Heart left ventricle (tissue), 16 donors: ENCODE data around the gene WDR90. TPM values are rescaled to one million over a fixed set of nuclear protein-coding genes. Genes with fewer than 3 reads are reported as not detected.

Experiments
- ATAC-seq, 4 donors: fragments of 200-7000 bp; cut with Tn5 transposase; one replicate each; pipeline ENCODE4 v1.9.1; 2020 to 2022; ENCODE audit warnings: moderate library complexity in 4 of 4, mild to moderate bottlenecking in 3 of 4, moderate number of reproducible peaks in 1 of 4
- DNase-seq, 5 donors: peaks; one replicate each; pipeline ENCODE4 v3.0.0-alpha.2; 2020
- H3K27ac ChIP-seq, 12 donors: fragments of 200-600 bp; sonication (generic) in 4 of 12; one replicate each; pipeline versions ENCODE4 v1.5.0 to v1.8.0; 2016 to 2022; ENCODE audit warnings: mild to moderate bottlenecking in 2 of 12
- H3K27me3 ChIP-seq, 9 donors: fragments of 200-600 bp; sonication (generic) in 2 of 9; one replicate each; pipeline versions ENCODE4 v1.5.1 to v1.8.0; 2016 to 2022; ENCODE audit warnings: mild to moderate bottlenecking in 3 of 9
- H3K36me3 ChIP-seq, 9 donors: fragments of 200-600 bp; sonication (generic) in 2 of 9; one replicate each; pipeline versions ENCODE4 v1.5.0 to v1.8.0; 2018 to 2022; ENCODE audit warnings: mild to moderate bottlenecking in 2 of 9
- H3K4me1 ChIP-seq, 12 donors: fragments of 200-600 bp; sonication (generic) in 4 of 12; one replicate each; pipeline versions ENCODE4 v1.5.0 to v1.8.0; 2016 to 2022; ENCODE audit warnings: mild to moderate bottlenecking in 3 of 12
- H3K4me3 ChIP-seq, 12 donors: fragments of 200-600 bp; sonication (generic) in 4 of 12; one replicate each; pipeline versions ENCODE4 v1.5.0 to v1.8.0; 2017 to 2022; ENCODE audit warnings: mild to moderate bottlenecking in 9 of 12, moderate library complexity in 4 of 12
- H3K9me3 ChIP-seq, 12 donors: fragments of 200-600 bp; sonication (generic) in 4 of 12; one replicate each; pipeline versions ENCODE4 v1.5.0 to v1.8.0; 2016 to 2022; ENCODE audit warnings: mild to moderate bottlenecking in 1 of 12
- CTCF ChIP-seq, 12 donors: fragments of 200-600 bp; sonication (generic) in 4 of 12; IDR thresholded peaks; one replicate each; pipeline versions ENCODE4 v1.5.0 to v1.8.0; 2018 to 2022; ENCODE audit warnings: antibody characterized with exemption in 12 of 12, mild to moderate bottlenecking in 5 of 12
- POLR2A ChIP-seq, 2 donors: fragments of 450-650 bp; IDR thresholded peaks; one replicate each; pipeline ENCODE4 v1.6.1; 2017; ENCODE audit warnings: antibody characterized with exemption in 2 of 2, mild to moderate bottlenecking in 2 of 2, moderate library complexity in 2 of 2
- WGBS, 4 donors: extraction: QIAGEN DNeasy Blood & Tissue Kit in 2 of 4; methylation state at CpG; one replicate each; pipeline versions ENCODE4 v1.1.5 to v1.1.7; 2013 to 2018; 5-methylcytosine and 5-hydroxymethylcytosine counted together
- intact Hi-C, 10 donors: fragments of 100-400 bp; cut with DNase I; formaldehyde crosslinking; loops; one replicate each; pipeline versions ENCODE4 v1.11.1 to v1.14.2; 2022
- polyA plus RNA-seq, 2 donors: library from polyadenylated mRNA; stranded (reverse); fragments of 200-250 nt; gene quantifications; one replicate each; pipeline ENCODE4 v1.2.3, GENCODE V29; 2013
- total RNA-seq, 9 donors: library from RNA; depleted of rRNA in 2 of 9; stranded (reverse); fragments of >200 nt in 2 of 9; fragmentation: NEBNext Ultra II Directional in 3 of 9; extraction: Animal tissue kit (Norgen Biotek cat#: 25700) in 3 of 9; gene quantifications; one replicate each; pipeline versions ENCODE4 v1.1.0 to v1.2.4, GENCODE V29; 2016 to 2023
- donor health status: ischemic (EF 13 %, LVEDD 7.1; RV severe dilation, severe dysfunction).
- donor health status: healthy with polysubstance abuse.
- donor health status: DM: no; HTN: yes; CAD: no.
- donor health status: DM: no; HTN: no; CAD: no.
- donor health status: ischemic (EF 25% LVEDD 6.9; RV normal size, moderate dysfunction).
- donor health status: ischemic (EF 25% LVEDD 5.7; RV mildly dilated, moderate dysfunction).
- donor health status: healthy.
- donor health status: DM: yes; HTN: yes; CAD: no.
- donor health status: ischemic (EF 35%, LVEDD 5.7; RV mildly dilated, moderate dysfunction).
- donor health status: nonischemic (EF 11% LVEDD 7.7; RV severe dilation, severe dysfunction).
- donor health status: DM: yes; HTN: yes; CAD: no.
- donor health status: PGD.
- donor health status: ischemic (EF 29% LVEDD 5.4; RV normal size, mild dysfunction).
- donor health status: nonischemic (EF 23%, LVEDD 6.1; RV moderate dilation, normal function).

Gene WDR90
- total and polyA plus RNA-seq, 11 donors = 3.7 to 17.4 (median 8.6) TPM

GRCh38 chr16:704552-705380 lies 55.6 kb downstream of the WDR90 start:
- Histone ChIP-seq H3K4me3 (peak overlapping the region in 1 of 12 donors; percentile 44), H3K9me3 (no peaks in the 10 kb centered on the region), H3K27ac (no peak overlapping the region), H3K4me1 (peaks cover 0 to 34% (median 4%) of the 10 kb centered on the region in 12 donors), H3K27me3 (peaks cover 37 to 91% (median 86%) of the 10 kb centered on the region in 9 donors), H3K36me3 (no peaks in the 10 kb centered on the region)
- WGBS, 4 donors = 12 to 26% (median 18%) methylated on average over 16 to 50 of the region's 50 CpGs
- ATAC-seq (no peak), DNase-seq (no peak)
- intact Hi-C loops = no loop called here
- TF ChIP-seq POLR2A (IDR thresholded peaks at IDR 0.05) (no peak), CTCF (IDR thresholded peaks at IDR 0.05) (no peak)

GRCh38 chr16:705431-706188 lies 56.4 kb downstream of the WDR90 start, which contains the start of gene FBXL16:
Gene FBXL16 (minus strand): TSS chr16:705801. CDS start chr16:697405, 8,396 bp downstream.
- no peak within 1 kb of the TSS for H3K27ac ChIP-seq
- peak within 1 kb of the TSS in 6 of 12 donors; percentile 17 to 44 (median 26) for H3K4me3 ChIP-seq
- DNase-seq = no peak
- no peaks in the 10 kb centered on the region for H3K36me3 ChIP-seq
- no peak for ATAC-seq
- H3K4me1 ChIP-seq = peaks cover 0 to 38% (median 8%) of the 10 kb centered on the region in 12 donors
- intact Hi-C loops = no loop called here
- TF ChIP-seq POLR2A (IDR thresholded peaks at IDR 0.05) = no peak
- no peak for TF ChIP-seq CTCF (IDR thresholded peaks at IDR 0.05)
- H3K27me3 ChIP-seq = peaks cover 41 to 91% (median 84%) of the 10 kb centered on the region in 9 donors
- 1 to 3% (median 2%) methylated on average over 11 to 115 of the region's 115 CpGs for WGBS, 4 donors
- no peaks in the 10 kb centered on the region for H3K9me3 ChIP-seq

- Histone ChIP-seq H3K27ac (no peak overlapping the region), H3K4me1 (peaks cover 0 to 34% (median 6%) of the 10 kb centered on the region in 12 donors), H3K36me3 (no peaks in the 10 kb centered on the region), H3K9me3 (no peaks in the 10 kb centered on the region), H3K27me3 (peaks cover 47 to 91% (median 81%) of the 10 kb centered on the region in 9 donors), H3K4me3 (peak overlapping the region in 6 of 12 donors; percentile 17 to 44 (median 26))
- WGBS, 4 donors = 4 to 9% (median 5%) methylated on average over 19 to 49 of the region's 49 CpGs
- DNase-seq (no peak), ATAC-seq (no peak)
- TF ChIP-seq POLR2A (IDR thresholded peaks at IDR 0.05) (no peak), CTCF (IDR thresholded peaks at IDR 0.05) (no peak)
- intact Hi-C loops = no loop called here
Measured at GRCh38 chr16:706189-707061, 57.3 kb downstream of the WDR90 start.
